H1 (cell line): ENCODE results near the gene FAM171A1. TPM values are rescaled to one million over a fixed set of nuclear protein-coding genes. Genes with fewer than 3 reads are reported as not detected.

Experiments used
- BRCA1 ChIP-seq: IDR thresholded peaks from 2 replicates; pipeline ENCODE4 v1.6.1; 2012; ENCODE audit warnings: low read depth, low read length, improper control_type of control experiment
- CHD7 ChIP-seq: fragments of 300-600 bp; sonication (generic); IDR thresholded peaks from 2 replicates; pipeline ENCODE4 v1.7.1; 2012; ENCODE audit warnings: low read length, moderate library complexity, mild to moderate bottlenecking, inconsistent platforms; ENCODE audit not compliant: insufficient replicate concordance
- CTCF ChIP-seq, 3 experiments: IDR thresholded peaks; 1 replicate in 2 of 3; 2 replicates in 1 of 3; pipeline versions ENCODE4 v1.5.1 to v1.6.1; 2011; ENCODE audit warnings: low read length in 3 of 3, mild to moderate bottlenecking in 3 of 3, inconsistent platforms in 2 of 3, low read depth in 1 of 3, moderate library complexity in 1 of 3; ENCODE audit not compliant: insufficient read depth in 1 of 3; ENCODE audit errors: control extremely low read depth in 1 of 3
- KDM5A ChIP-seq: fragments of 200-600 bp; IDR thresholded peaks from 2 replicates; pipeline ENCODE4 v1.7.1; 2012; ENCODE audit warnings: mild to moderate bottlenecking, low read length, inconsistent platforms, mixed read lengths
- PHF8 ChIP-seq: fragments of 200-600 bp; sonication (generic); conservative IDR thresholded peaks from 2 replicates; pipeline ENCODE4 v1.7.1; 2012; ENCODE audit warnings: low read depth, mild to moderate bottlenecking, inconsistent platforms, low read length, moderate library complexity
- POLR2AphosphoS5 ChIP-seq: IDR thresholded peaks from 2 replicates; pipeline ENCODE4 v1.6.1; 2011; ENCODE audit warnings: low read depth, low read length
- SAP30 ChIP-seq: fragments of 300-600 bp; sonication (generic); IDR thresholded peaks from 2 replicates; pipeline ENCODE4 v1.7.1; 2012; ENCODE audit warnings: low read length, moderate library complexity, mild to moderate bottlenecking, inconsistent platforms; ENCODE audit not compliant: insufficient read depth, insufficient replicate concordance
- TCF12 ChIP-seq: IDR thresholded peaks from 2 replicates; pipeline ENCODE4 v1.6.1; 2011; ENCODE audit warnings: low read depth, mild to moderate bottlenecking, low read length
- polyA plus RNA-seq, 7 experiments: library from polyadenylated mRNA; depleted of rRNA in 3 of 7; stranded (reverse) in 5 of 7; unstranded in 2 of 7; fragments of >200 nt in 5 of 7; fragments of 200-250 nt in 2 of 7; gene quantifications; 1 replicate in 5 of 7; 2 replicates in 1 of 7; 4 replicates in 1 of 7; pipeline versions ENCODE4 v1.2.1 to v1.2.3, GENCODE V29; 2011 to 2013; ENCODE audit warnings: missing spikeins in 2 of 7, mixed read lengths in 2 of 7
- total RNA-seq: library from RNA; stranded (reverse); fragmentation: NEBNext Ultra II Directional; extraction: Animal tissue kit (Norgen Biotek cat#: 25700); gene quantifications from 2 replicates; pipeline ENCODE4 v1.2.1, GENCODE V29; 2021

The FAM171A1 gene
- total and polyA plus RNA-seq, 2 of the 8 experiments (the other 6 are each of a cell fraction or from before 2014, with no cell fraction given), result 26.6 to 42.1 TPM

GRCh38 chr10:15399060-15399661 is 28.1 kb upstream of the FAM171A1 start (continued):
- no peak for TF ChIP-seq CHD7
- no peak for TF ChIP-seq SAP30
- no peak for TF ChIP-seq PHF8
- no peak for TF ChIP-seq POLR2AphosphoS5
- TF ChIP-seq TCF12, result no peak
- no peak for TF ChIP-seq BRCA1
- TF ChIP-seq KDM5A, result no peak
- TF ChIP-seq CTCF (IDR thresholded peaks at IDR 0.05; ENCODE audit: control extremely low read depth in 1 of 3, insufficient read depth in 1 of 3, low read depth in 1 of 3, low read length in 3 of 3), result no peak
